ENCODE measurements around the gene TFF2.

The TFF2 gene

GRCh38 chr21:42321231-42321630, 29.6 kb downstream of the TFF2 start:
- no peaks in the 10 kb centered on the region for H3F3A ChIP-seq (ENCODE audit: insufficient read depth, low read length)
- H4K20me1 ChIP-seq (ENCODE audit: insufficient read depth, low read length) = no peaks in the 10 kb centered on the region
- peaks cover 12% of the 10 kb centered on the region; the same call in 1 of the 2 replicates for H3K27me3 ChIP-seq (ENCODE audit: insufficient read depth, low read length)
- H3K9ac ChIP-seq (ENCODE audit: low read length) = no peak overlapping the region
- H3K9me2 ChIP-seq (ENCODE audit: low read depth, low read length) = no peaks in the 10 kb centered on the region
- H3K4me2 ChIP-seq (ENCODE audit: low read length) = no peak overlapping the region
- TF ChIP-seq EZH2 (IDR thresholded peaks at IDR 0.05; ENCODE audit: borderline replicate concordance, low read length) (no peak), CTCF (IDR thresholded peaks at IDR 0.05; ENCODE audit: low read length) (no peak)
- no peak overlapping the region for H3K4me3 ChIP-seq (ENCODE audit: low read depth, low read length, poor library complexity, severe bottlenecking)
- peaks cover 7% of the 10 kb centered on the region for H3K4me1 ChIP-seq (ENCODE audit: insufficient read depth, low read length, severe bottlenecking)
- H3K9me3 ChIP-seq (ENCODE audit: low read length) = no peaks in the 10 kb centered on the region
- no peaks in the 10 kb centered on the region for H3K79me2 ChIP-seq (ENCODE audit: insufficient read depth, low read length)
- no peak overlapping the region for H3K27ac ChIP-seq (ENCODE audit: low read depth, low read length, poor library complexity, severe bottlenecking)
- no peaks in the 10 kb centered on the region for H3K36me3 ChIP-seq (ENCODE audit: insufficient read depth, low read length)
- no peak overlapping the region for H2AFZ ChIP-seq (ENCODE audit: low read length)

- Histone ChIP-seq H3K4me3 (ENCODE audit: low read depth, low read length, poor library complexity, severe bottlenecking) (no peak overlapping the region), H3F3A (ENCODE audit: insufficient read depth, low read length) (no peaks in the 10 kb centered on the region), H3K4me2 (ENCODE audit: low read length) (no peak overlapping the region), H3K36me3 (ENCODE audit: insufficient read depth, low read length) (no peaks in the 10 kb centered on the region), H3K79me2 (ENCODE audit: insufficient read depth, low read length) (no peaks in the 10 kb centered on the region), H4K20me1 (ENCODE audit: insufficient read depth, low read length) (no peaks in the 10 kb centered on the region), H3K9me3 (ENCODE audit: low read length) (no peaks in the 10 kb centered on the region), H3K9ac (ENCODE audit: low read length) (no peak overlapping the region), H3K4me1 (ENCODE audit: insufficient read depth, low read length, severe bottlenecking) (peaks cover 7% of the 10 kb centered on the region), H2AFZ (ENCODE audit: low read length) (no peak overlapping the region), H3K27ac (ENCODE audit: low read depth, low read length, poor library complexity, severe bottlenecking) (no peak overlapping the region), H3K9me2 (ENCODE audit: low read depth, low read length) (no peaks in the 10 kb centered on the region), H3K27me3 (ENCODE audit: insufficient read depth, low read length) (peaks cover 12% of the 10 kb centered on the region; the same call in 1 of the 2 replicates)
- no peak for TF ChIP-seq EZH2 (IDR thresholded peaks at IDR 0.05; ENCODE audit: borderline replicate concordance, low read length)
- no peak for TF ChIP-seq CTCF (IDR thresholded peaks at IDR 0.05; ENCODE audit: low read length)
Observed at GRCh38 chr21:42320791-42321190, 30.0 kb downstream of the TFF2 start.

GRCh38 chr21:42319851-42320572, 30.8 kb downstream of the TFF2 start:
- Histone ChIP-seq H2AFZ (ENCODE audit: low read length) (no peak overlapping the region), H3K79me2 (ENCODE audit: insufficient read depth, low read length) (no peaks in the 10 kb centered on the region), H3K9ac (ENCODE audit: low read length) (no peak overlapping the region), H3K4me3 (ENCODE audit: low read depth, low read length, poor library complexity, severe bottlenecking) (no peak overlapping the region), H3K36me3 (ENCODE audit: insufficient read depth, low read length) (no peaks in the 10 kb centered on the region), H3K9me2 (ENCODE audit: low read depth, low read length) (no peaks in the 10 kb centered on the region), H4K20me1 (ENCODE audit: insufficient read depth, low read length) (no peaks in the 10 kb centered on the region), H3F3A (ENCODE audit: insufficient read depth, low read length) (no peaks in the 10 kb centered on the region), H3K4me1 (ENCODE audit: insufficient read depth, low read length, severe bottlenecking) (peaks cover 7% of the 10 kb centered on the region), H3K9me3 (ENCODE audit: low read length) (no peaks in the 10 kb centered on the region), H3K27me3 (ENCODE audit: insufficient read depth, low read length) (peaks cover 6% of the 10 kb centered on the region; the same call in 1 of the 2 replicates), H3K4me2 (ENCODE audit: low read length) (no peak overlapping the region), H3K27ac (ENCODE audit: low read depth, low read length, poor library complexity, severe bottlenecking) (no peak overlapping the region)
- TF ChIP-seq CTCF (IDR thresholded peaks at IDR 0.05; ENCODE audit: low read length) (no peak), EZH2 (IDR thresholded peaks at IDR 0.05; ENCODE audit: borderline replicate concordance, low read length) (no peak)

All from OCI-LY1 (cell line).